ENCODE measurements around the gene RNF25.

DNA sequence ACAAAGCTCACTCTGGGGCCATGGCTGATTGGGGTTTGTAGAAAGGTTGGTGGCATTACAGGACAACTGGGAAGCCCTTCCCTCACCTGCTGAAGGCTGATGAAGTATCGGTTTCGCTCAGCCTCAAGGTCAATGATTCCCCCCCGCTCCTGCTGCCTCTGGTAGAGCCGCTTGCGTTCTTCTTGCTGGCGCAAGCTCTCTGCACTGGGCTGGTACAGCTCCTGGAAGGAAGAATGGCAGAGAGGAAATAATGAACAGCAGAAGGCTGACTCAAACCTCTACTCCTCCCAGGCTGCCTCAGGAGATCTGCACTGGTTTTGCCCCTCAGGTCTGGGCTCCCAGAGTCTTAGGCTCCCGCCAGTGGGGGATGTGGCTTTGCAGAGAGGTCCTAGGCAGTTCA is 7.1 kb downstream of the RNF25 start:
- TF ChIP-seq GTF2F1 (IDR thresholded peaks at IDR 0.05; ENCODE audit: borderline replicate concordance, low read depth, low read length) (no peak), RFX5 (IDR thresholded peaks at IDR 0.05; ENCODE audit: borderline replicate concordance, low read depth, low read length) (no peak), RNF2 (IDR thresholded peaks at IDR 0.05; ENCODE audit: borderline replicate concordance, low read depth, low read length, missing control alignments, poor library complexity, severe bottlenecking) (no peak)
- TF ChIP-seq, protein P1, sequence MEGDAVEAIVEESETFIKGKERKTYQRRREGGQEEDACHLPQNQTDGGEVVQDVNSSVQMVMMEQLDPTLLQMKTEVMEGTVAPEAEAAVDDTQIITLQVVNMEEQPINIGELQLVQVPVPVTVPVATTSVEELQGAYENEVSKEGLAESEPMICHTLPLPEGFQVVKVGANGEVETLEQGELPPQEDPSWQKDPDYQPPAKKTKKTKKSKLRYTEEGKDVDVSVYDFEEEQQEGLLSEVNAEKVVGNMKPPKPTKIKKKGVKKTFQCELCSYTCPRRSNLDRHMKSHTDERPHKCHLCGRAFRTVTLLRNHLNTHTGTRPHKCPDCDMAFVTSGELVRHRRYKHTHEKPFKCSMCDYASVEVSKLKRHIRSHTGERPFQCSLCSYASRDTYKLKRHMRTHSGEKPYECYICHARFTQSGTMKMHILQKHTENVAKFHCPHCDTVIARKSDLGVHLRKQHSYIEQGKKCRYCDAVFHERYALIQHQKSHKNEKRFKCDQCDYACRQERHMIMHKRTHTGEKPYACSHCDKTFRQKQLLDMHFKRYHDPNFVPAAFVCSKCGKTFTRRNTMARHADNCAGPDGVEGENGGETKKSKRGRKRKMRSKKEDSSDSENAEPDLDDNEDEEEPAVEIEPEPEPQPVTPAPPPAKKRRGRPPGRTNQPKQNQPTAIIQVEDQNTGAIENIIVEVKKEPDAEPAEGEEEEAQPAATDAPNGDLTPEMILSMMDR (IDR thresholded peaks at IDR 0.05; ENCODE audit: control extremely low read depth in 1 of 3, insufficient read depth in 1 of 3, low read depth in 1 of 3, low read length in 3 of 3) = no peak

Data from H1 (cell line).